H1 (cell line): Measurements from ENCODE around the gene IP6K3. TPM values are rescaled to one million over a fixed set of nuclear protein-coding genes. Genes with fewer than 3 reads are reported as not detected.

Experiments
- RNF2 ChIP-seq: fragments of 200-900, 300-1000 bp; sonication (generic); IDR thresholded peaks from 2 replicates; pipeline ENCODE4 v1.7.1; 2016; ENCODE audit warnings: borderline replicate concordance, low read depth, mild to moderate bottlenecking, antibody characterized with exemption, low read length; ENCODE audit not compliant: poor library complexity, severe bottlenecking; ENCODE audit errors: missing control alignments
- polyA plus RNA-seq, 7 experiments: library from polyadenylated mRNA; depleted of rRNA in 3 of 7; stranded (reverse) in 5 of 7; unstranded in 2 of 7; fragments of >200 nt in 5 of 7; fragments of 200-250 nt in 2 of 7; gene quantifications; 1 replicate in 5 of 7; 2 replicates in 1 of 7; 4 replicates in 1 of 7; pipeline versions ENCODE4 v1.2.1 to v1.2.3, GENCODE V29; 2011 to 2013; ENCODE audit warnings: missing spikeins in 2 of 7, mixed read lengths in 2 of 7
- total RNA-seq: library from RNA; stranded (reverse); fragmentation: NEBNext Ultra II Directional; extraction: Animal tissue kit (Norgen Biotek cat#: 25700); gene quantifications from 2 replicates; pipeline ENCODE4 v1.2.1, GENCODE V29; 2021

The IP6K3 gene
- total and polyA plus RNA-seq, 2 of the 8 experiments (the other 6 are each of a cell fraction or from before 2014, with no cell fraction given): 0.22 to 0.73 TPM

GRCh38 chr6:33776764-33777163 lies 30.1 kb upstream of the IP6K3 start (continued):
- TF ChIP-seq RNF2: no peak
